GM19043 (cell line): ENCODE measurements around the gene MEF2A.

ENCODE experiments used
- ATAC-seq: cut with Tn5 transposase; IDR thresholded peaks from one replicate; pipeline ENCODE4 v1.9.1; 2021; ENCODE audit warnings: low read depth; ENCODE audit not compliant: unreplicated experiment

MEF2A gene

GRCh38 chr15:99686290-99686689, 120.5 kb downstream of the MEF2A start:
- ATAC-seq, result no peak

GRCh38 chr15:99692825-99693224, 127.0 kb downstream of the MEF2A start:
- ATAC-seq, result no peak

DNA sequence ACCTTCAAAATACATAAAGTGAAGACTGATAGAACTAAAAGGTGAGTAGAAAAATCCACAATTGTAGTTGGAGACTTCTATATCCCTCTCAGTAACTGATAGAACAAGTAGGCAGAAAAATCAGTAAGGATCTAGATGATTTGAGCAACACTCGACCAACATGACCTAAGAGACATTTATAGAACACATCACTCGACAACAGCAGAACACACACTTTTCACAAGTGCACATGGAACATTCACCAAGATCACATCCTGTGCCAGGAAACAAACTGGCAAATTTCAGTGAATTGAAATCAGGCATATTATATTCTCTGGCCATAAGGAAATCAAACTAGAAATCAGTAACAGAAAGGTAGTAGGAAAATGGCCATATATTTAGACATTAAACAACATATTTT, 130.3 kb downstream of the MEF2A start:
- ATAC-seq, result no peak

DNA sequence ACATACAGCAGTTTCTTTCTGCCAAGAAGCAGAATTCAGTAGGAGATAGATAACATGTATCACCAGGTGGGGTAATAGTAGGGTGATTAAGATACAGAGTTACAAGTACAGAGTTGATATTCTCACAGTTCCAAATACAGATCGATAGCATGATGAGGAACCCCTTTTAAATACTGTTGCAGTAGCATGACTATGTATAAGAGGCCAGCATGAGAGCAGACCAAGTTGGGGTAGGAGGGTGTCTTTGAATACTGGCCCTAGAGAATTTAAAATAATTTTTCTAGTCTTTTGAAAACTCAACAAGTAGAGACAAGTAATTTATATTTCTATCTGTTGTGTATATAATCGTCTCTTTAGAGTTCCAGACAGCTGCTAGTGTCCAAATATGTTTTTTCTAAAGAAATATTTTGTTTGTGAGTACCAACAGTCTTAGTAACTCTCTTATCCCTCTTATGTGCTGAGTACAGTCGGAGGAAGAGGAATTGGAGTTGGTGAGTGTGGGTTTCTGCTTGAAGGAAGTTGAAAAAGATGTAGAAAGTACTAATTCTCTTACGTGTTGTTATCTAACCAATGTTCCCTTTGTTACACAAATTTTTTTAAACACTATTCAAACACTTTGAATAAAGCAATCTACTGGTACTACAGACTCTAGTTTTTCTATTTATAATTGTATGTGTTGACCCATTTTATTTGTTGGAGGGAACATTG, 137.3 kb downstream of the MEF2A start:
- ATAC-seq, result no peak

DNA sequence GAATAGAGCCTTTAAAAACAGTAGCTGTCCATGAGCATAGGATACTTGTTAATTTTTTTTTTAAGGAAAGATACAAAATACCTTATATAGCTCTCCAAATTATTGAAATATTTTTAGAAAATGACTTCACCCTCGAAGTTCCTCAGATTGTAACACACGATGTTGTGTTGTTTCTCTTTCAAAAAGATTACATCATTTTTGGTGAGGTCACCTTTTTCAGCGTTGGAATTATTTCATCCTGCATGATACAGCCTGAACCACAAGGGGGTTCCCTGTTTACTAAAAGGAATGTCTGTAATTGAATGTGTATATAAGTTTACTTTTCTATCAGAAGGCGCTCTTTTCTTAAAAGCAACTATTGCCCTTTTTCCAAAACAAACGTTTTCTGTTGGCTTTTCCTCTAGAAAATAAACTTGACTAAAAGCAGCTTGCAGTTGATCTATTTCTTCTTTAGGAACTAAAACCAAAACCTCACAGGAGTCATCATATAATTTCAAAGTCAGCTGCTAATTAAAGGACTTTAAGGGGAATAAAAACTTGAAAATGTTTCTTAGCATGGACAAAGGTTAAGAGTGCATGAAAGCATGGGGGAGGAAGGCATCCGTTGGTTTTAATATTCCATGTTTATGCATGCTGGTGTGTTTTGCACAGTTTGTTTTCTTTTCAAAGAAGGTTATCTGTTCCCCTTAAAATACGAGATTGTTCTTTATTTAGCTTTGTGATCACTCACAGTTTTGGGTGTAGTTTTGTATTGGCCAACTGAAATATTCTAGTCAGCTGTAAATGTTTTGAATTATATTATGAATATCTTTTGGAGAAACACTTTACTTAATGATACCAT, 138.0 kb downstream of the MEF2A start:
- ATAC-seq, result no peak

GRCh38 chr15:99704444-99704838, 138.7 kb downstream of the MEF2A start:
- ATAC-seq, result no peak

DNA sequence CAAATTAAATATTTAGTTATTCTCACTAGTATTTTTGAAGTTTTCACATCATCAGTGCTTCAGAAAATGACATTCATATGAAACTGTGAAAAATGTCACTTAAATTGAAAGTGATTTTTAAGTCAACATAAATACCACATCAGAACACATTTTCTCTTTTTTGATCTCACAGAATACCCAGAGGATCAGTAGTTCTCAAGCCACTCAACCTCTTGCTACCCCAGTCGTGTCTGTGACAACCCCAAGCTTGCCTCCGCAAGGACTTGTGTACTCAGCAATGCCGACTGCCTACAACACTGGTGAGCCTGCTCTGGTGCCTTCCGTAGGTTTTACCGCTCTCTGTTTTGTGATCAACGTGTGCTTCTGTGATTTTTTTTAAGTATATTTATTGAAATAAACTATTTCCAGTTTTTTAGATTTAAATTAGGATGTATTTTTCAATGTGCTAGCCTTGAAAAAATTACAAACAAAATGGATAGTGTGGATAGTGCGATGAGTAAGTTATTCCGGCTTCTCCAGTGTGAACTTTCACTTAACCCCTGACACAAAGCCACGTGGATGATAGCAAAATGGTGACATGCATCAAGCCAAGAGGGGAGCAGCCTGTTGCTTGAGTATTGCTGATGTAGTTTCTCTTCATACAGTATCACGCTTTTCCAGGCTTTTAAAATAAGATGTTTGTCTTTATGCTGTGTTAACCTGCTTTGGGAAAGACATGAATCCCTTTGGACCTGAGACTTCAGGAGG, 140.9 kb downstream of the MEF2A start:
- no peak for ATAC-seq

GRCh38 chr15:99707473-99708270, 141.9 kb downstream of the MEF2A start:
- no peak for ATAC-seq

- ATAC-seq, result no peak
Measured at GRCh38 chr15:99708563-99708962, 142.8 kb downstream of the MEF2A start.

DNA sequence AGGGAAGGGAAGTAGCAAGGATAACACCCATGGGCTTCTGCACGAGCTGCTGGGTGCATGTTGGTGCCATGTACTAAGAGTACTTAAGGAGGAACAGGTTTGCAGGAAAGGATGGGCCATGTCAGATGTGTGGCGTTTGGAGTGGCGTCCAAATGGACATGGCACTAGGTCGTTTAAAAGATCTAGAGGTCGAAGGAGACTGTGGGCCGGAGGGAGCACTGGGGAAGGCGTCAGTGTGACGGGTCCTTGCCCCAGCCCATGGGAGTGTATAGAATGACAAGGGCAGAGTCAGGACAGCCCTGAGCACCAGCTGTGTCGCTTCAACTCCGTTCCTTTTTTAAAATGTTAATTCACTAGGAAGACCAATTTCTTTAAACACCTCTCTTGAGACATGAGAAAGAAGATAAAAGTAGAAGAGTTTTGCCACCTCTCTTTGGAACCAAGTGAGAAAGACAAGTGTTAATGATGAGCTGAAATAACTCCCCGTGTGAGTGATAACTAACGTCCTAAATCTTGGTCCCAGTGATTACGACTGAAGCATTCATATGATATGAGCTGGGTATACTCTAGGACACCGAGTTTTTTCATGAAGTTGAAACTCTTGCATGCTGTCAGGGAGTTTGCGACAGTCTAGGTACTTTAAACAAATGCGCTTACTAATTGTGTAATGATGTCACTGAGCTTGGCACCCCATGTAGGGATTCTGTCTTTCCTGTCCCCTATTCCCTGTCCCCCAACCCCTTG, 143.6 kb downstream of the MEF2A start:
- no peak for ATAC-seq

- no peak for ATAC-seq
Measured at GRCh38 chr15:99711625-99712024, 145.8 kb downstream of the MEF2A start.

DNA sequence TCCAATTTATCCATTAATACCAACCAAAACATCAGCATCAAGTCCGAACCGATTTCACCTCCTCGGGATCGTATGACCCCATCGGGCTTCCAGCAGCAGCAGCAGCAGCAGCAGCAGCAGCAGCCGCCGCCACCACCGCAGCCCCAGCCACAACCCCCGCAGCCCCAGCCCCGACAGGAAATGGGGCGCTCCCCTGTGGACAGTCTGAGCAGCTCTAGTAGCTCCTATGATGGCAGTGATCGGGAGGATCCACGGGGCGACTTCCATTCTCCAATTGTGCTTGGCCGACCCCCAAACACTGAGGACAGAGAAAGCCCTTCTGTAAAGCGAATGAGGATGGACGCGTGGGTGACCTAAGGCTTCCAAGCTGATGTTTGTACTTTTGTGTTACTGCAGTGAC, 146.6 kb downstream of the MEF2A start:
- ATAC-seq, result no peak

DNA sequence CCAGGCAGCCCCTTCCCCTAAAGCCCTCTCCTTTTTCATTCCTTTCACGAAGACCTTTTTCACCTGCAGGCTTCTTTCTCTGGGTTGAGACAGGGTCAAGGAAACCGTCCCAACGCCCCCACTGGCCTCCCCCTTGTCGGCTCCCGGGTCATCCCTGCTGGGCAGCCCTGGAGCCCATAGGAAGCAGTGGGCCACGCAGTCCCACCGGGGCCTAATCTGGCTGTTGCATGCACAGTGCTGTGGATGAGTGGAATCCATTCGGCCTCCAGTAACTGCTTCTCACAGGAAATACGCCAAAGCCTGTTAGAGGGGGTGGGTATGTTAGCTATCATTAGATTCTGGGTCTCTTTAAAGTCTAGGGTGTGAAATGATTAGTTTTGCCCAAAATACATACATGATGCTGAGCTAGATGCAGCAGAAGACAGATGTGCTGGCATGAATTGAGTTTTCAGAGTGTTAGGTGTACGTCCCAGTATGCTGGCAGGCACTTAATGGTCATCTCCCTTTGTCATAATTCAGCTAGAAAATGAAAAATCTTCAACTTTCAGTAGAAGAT, 150.8 kb downstream of the MEF2A start:
- ATAC-seq, result no peak

DNA sequence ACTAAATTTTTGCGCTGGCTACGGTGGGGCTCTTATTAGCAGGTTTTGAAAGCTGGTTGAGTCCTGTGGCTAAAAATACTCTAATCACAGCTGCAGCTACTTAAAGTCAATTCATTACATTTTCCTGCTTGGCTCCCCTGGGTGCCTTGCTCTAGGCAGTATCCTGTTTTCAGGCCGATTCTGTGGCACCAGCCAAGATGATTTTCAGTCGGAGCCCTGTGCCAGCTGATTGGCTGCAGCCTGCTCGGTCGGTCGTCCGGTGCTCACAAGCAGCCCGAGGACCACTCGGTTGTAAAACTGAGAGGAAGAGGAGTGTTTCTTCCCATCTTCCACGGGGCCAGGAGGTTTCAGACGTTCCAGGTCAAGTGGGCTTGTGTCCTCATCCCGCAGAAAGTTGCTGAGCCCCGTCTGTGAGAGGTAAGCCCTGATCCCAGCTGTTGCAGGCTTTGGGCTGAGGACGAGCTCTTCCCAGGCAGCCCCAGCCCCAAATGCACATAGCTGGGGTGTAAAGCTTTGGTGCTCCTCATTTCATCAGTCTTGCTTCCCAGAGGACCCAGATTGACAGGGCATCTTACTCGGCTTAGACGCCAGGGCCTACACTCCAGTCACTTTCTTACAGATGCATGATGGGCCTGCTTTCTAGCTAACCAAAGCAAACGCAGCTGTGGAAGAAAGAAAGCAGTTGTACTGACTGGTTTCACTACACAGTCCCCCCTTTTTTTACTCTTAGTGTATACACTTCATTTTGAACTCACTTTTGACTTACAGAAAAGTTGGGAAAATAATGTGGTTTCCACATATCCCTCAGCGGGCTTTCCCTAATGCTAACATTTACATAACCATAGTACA, 151.6 kb downstream of the MEF2A start:
- peak; percentile 27 for ATAC-seq

- no peak for ATAC-seq
Measured at GRCh38 chr15:99718421-99718820, 152.6 kb downstream of the MEF2A start.

- ATAC-seq, result peak; percentile 76
Measured at GRCh38 chr15:99719096-99719541, 153.3 kb downstream of the MEF2A start.

DNA sequence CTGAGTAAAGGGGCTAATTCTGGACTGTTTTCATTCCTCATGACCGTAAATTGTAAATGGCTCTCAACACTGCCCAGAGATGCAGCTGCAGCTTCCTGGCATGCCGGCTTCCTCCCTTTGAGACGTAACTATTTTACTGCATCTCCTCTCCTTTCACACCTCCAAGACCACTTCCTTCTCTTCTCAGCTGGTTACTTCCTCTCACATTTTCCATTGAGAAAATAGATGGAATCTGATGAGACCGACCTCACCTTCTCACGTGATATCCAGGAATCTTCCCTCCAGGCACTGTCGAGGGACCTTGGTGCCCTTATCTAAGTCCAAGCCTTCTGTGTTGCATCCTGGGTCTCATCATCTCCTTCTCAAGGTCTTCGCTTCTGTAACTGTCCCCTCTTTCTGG, 154.7 kb downstream of the MEF2A start:
- ATAC-seq, result no peak

DNA sequence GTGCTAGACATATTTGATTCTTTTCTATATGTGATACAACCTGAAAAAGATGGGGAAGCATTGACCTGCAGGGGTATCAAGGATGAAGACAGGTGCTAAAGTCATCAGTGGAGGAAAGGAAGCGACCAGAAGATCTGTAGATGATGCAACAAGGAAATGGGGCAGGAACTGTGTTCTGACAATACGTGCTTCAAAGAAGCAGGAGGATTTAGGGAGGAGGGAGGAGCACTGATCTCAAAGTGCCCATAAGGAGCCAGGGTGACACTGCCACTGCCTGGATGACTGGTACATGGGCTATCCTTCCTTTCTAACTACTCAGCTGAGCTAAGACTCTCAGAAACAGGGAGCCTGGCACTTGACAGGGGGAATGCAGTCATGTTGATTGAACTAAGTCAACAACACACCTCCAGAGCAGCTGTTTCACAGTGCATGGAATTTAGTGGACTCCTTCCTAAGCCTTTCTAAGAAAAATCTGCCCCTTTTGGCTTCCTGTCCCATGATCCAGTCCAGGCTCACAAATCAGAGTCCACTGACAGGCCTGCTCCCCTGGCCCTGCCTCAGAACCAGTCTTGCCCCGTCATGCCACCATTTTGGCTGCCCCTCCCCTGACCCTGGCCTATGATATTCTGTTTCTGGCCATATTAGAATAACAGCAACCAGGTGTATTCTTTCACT, 155.5 kb downstream of the MEF2A start:
- ATAC-seq, result no peak
